ENCODE results near the gene NPTX2.
"Not testable (repeated sequence)": the region's sequence is repeated elsewhere in the genome, so short reads cannot be mapped to it uniquely, and the experiment has no call there.

Gene NPTX2, protein sequence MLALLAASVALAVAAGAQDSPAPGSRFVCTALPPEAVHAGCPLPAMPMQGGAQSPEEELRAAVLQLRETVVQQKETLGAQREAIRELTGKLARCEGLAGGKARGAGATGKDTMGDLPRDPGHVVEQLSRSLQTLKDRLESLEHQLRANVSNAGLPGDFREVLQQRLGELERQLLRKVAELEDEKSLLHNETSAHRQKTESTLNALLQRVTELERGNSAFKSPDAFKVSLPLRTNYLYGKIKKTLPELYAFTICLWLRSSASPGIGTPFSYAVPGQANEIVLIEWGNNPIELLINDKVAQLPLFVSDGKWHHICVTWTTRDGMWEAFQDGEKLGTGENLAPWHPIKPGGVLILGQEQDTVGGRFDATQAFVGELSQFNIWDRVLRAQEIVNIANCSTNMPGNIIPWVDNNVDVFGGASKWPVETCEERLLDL

DNA sequence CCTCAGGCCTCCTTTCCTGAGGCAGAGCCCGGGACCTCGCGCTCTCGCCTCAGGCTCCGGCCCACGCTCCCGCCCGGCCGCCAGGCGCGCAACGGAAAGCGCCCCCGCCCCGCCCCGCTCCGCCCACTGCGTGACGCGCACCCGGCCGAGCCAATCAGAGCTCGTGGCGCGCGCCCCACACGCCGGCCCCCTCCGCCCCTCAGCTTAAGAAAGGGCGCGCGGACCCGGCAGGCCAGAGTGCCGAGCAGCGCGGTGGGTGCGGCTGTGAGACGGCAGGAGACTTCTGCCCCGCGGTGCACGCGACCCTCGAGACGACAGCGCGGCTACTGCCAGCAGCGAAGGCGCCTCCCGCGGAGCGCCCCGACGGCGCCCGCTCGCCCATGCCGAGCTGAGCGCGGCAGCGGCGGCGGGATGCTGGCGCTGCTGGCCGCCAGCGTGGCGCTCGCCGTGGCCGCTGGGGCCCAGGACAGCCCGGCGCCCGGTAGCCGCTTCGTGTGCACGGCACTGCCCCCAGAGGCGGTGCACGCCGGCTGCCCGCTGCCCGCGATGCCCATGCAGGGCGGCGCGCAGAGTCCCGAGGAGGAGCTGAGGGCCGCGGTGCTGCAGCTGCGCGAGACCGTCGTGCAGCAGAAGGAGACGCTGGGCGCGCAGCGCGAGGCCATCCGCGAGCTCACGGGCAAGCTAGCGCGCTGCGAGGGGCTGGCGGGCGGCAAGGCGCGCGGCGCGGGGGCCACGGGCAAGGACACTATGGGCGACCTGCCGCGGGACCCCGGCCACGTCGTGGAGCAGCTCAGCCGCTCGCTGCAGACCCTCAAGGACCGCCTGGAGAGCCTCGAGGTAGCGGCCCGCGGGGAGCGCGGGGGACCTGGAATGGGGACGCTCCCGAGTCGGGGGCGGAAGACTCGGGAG, at the start of gene NPTX2:
TSS of gene NPTX2 (plus strand) at position 235 of the 909 bp plus-strand sequence. CDS start at position 412, 177 bp downstream.
- no peak for DNase-seq (ENCODE audit: low read depth in 3 of 3)

DNA sequence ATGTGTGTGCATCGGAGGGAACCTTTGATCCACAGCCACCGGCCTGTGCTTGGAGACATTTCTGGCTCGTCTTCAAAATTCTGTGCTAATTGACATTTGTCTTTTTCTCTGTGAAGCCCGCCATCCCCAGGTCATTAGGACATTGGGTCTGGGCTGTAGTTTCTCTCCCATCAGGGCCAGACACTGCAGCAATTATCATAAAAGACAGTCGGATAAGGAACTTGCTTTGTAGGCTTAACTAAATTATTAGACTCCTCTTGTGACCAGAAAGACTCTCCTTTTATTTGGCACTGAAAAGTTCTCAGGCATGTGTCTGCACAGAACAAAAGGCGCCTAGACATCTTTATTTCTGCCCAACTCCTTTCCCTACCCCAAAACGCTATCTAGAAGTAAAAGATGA, 49.1 kb upstream of the NPTX2 start:
- no peak for DNase-seq (ENCODE audit: low read depth in 3 of 3)

DNA sequence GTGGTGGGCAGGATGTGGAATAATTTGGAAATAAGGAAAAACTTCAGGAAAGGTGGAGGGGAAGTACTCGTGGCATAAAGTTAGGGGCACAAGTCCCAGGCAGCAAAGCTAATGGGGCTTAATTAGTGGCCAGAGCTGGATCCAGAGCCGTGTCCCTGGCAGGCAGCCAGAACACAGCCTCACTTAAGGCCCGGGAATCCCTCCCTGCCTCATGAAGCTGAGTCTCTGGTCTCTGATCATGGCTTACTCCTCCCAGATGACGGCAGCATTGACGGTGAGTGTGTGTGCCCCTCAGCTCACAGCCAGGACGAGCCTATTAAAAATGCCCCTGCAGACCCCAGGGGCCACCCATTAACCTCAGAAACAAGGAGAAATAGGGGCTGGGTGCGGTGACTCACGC, 48.2 kb upstream of the NPTX2 start:
- no peak for DNase-seq (ENCODE audit: low read depth in 3 of 3)

DNA sequence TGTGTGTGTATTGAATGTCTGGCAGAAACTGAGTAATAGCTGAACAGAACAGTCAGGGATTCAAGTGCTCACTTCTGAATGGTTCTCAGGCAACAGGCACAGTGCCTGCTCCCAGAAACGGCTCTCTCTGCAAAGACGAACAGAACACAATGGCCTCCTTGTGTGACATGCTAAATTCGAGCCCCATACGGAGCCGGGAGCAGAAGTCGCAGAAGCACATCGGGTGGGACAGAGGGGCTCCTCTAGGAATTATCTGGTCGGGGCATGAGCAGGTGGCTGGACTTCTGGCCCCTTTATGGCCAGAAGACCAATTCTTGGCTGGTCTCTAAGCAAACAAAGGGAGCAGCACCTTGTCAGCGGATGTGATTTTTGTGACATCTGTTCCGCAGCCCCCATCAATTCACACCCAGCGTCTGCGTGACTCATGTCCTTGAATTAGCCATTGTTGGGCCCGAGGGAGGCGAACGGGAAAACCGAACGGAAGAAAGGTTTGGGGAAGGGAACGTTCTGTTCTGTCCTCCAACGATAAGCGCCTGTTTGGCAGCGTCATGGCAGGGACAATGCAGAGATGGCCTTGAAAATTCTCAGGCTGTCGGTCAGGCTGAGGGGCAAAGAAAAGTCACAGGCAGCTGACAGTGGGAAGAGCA, 47.3 kb upstream of the NPTX2 start:
- DNase-seq (ENCODE audit: low read depth in 3 of 3), result no peak

DNA sequence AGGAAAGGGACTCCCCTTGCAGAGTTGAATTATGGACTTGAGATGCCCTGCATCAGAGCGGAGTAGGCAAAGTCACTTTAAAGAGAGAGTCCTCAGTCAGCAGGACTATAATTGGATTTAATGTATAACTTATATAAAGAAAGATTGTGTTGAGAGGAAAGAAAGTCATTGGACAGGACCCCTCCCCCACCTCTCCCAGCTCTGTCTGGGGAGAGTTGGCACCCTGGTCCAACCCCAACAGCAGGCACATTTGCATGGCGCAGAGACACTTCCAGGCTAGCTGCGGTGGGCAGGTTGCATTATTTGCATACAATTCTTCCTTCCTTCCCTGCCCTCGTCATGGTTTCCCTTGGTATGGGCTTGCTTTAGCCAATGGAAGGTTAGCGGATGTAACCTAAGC, 46.1 kb upstream of the NPTX2 start:
- no peak for DNase-seq (ENCODE audit: low read depth in 3 of 3)

DNA sequence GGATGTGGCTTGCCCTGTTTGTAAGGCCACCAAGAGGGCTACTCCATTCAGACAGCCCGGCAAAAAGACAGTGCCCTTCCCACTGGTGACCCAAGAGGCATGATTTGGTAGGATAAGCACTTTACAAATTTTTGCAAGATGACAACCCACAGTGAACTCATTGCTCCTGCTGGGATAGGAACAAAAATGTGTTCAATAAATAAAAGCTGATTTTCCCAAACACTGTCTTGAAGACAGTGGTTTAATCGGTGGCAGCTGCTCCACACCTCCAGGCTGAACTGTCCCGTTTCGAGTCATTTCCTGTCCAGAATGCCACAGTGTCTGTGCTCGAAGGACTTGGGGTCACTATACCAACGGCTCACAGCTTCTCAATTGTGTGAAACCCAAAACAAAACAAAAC, 45.1 kb upstream of the NPTX2 start:
- DNase-seq (ENCODE audit: low read depth in 3 of 3), result no peak

DNA sequence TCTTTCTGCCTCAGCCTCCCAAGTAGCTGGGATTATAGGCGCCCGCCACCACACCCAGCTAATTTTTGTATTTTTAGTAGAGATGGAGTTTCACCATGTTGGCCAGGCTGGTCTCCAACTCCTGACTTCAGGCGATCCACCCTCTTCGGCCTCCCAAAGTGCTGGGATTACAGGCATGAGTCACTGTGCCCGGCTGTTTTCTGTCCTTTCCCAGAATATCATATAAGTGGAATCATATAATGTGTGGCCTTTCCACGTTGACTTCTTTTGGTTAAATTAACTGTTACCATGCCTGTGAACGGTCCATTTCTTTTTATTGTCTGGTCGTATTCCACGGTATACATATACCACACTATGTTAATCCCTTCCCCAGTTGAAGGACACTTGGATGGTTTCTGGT, 44.4 kb upstream of the NPTX2 start:
- DNase-seq (ENCODE audit: low read depth in 3 of 3), result not testable (repeated sequence)

DNA sequence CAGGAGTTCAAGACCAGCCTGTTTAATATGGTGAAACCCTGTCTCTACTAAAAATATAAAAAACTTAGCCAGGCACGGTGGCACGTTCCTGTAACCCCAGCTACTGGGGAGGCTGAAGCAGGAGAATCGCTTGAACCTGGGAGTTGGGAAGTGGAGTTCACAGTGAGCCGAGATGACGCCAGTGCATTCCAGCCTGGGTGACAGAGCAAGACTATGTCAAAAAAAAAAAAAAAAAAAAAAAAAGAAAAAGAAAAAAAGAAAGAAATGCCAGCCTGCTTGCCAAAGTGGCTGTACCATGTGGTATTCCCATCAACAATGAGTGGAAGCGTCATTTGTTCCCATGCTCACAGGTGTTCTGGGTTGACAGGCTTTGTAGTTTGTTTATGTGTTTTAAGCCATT, 43.3 kb upstream of the NPTX2 start:
- no peak for DNase-seq (ENCODE audit: low read depth in 3 of 3)

DNA sequence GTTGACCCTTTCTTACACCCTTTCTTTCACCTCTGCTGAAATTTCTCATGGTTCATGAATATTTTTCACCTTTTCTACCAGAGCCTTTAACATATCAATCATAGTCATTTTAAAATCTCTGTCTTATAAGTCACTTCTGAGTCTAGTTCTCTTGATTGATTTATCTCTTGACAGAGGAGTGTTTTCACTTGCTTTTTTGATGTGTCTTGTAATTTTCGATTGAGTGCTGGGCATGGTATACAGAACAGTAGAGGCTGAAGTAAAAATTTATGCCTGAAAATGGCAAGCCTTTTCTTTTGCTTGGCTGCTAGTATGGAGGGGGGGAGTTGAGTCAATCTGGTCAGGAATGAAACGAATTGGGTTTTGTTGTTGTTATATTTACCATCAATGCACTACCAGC, 41.2 kb upstream of the NPTX2 start:
- DNase-seq (ENCODE audit: low read depth in 3 of 3), result no peak

DNA sequence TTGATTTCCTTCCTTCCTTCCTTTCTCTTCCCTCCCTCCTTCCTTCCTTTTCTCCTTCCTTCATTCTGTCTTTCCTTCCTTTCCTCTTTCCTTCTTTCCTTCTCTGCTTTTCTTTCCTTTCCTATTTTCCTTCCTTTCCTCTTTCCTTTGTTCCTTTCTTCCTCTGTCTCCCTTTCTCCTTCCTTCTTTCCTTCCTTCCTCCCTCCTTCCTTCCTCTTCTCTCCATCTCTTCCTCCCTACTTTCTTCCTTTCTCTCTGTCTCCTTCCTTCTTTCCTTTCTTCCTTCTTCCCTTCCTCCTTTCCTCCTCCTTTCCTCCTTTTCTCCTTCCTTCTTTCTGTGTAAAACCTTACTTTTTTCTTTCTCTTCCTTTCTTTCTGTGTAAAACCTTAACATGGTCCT, 32.3 kb upstream of the NPTX2 start:
- no peak for DNase-seq (ENCODE audit: low read depth in 3 of 3)

DNA sequence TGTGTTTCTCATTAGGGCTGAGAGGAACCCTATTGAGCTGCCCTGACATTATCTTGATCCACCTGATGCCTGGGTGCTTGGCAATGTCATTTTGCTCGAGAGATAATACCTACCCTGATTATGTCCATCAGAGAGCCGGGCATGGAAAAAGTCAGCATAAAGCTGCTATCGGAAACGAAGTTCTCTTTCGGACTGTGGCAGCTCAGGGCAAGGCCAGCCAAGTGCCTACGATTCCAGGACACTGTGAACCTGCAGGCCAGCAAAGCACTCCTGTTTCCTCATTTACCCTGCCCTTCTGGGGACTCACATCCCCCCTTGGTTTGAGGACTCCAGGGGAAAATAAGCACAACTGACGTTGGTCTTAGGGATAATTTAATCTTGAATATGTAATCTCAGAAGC, 25.2 kb upstream of the NPTX2 start:
- DNase-seq (ENCODE audit: low read depth in 3 of 3), result no peak

DNA sequence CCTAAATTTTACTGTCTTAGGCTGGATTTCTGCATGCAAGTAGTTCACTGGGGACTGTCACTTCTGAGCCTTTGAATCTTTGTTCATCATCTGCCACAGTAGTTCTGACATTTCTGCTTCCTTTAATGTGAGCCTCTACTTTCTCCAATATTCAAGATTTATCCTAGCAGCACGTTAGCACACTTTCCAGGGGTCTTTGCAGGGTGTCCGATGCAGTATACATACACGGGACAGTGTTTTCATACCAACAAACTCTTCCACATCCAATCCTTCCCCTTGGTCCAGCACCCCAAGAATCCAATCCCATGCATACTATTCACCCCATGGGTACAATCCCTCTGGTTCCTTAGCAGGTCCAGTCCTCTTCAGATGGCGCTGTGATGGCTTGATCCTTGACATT, 22.7 kb upstream of the NPTX2 start:
- no peak for DNase-seq (ENCODE audit: low read depth in 3 of 3)

DNA sequence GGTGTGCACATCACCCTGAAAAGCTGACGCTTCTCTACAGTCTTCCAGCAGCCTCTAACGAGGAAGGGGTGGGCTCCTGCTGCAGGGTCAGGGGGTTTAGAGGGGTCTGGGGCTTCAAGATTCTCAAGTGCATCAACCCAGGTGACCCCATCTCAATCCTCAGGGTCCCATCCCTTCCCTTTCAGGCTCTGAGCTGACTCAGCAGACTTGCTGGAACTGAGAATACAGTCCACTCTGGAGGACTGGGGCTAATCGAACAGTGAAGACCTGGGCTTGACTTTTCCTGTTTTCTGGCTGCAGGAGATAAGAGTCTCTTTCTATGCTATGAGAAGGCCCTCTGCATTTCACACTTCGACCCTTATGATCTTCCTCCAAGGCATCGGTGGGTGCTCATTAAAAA, 22.3 kb upstream of the NPTX2 start:
- DNase-seq (ENCODE audit: low read depth in 3 of 3), result no peak

DNA sequence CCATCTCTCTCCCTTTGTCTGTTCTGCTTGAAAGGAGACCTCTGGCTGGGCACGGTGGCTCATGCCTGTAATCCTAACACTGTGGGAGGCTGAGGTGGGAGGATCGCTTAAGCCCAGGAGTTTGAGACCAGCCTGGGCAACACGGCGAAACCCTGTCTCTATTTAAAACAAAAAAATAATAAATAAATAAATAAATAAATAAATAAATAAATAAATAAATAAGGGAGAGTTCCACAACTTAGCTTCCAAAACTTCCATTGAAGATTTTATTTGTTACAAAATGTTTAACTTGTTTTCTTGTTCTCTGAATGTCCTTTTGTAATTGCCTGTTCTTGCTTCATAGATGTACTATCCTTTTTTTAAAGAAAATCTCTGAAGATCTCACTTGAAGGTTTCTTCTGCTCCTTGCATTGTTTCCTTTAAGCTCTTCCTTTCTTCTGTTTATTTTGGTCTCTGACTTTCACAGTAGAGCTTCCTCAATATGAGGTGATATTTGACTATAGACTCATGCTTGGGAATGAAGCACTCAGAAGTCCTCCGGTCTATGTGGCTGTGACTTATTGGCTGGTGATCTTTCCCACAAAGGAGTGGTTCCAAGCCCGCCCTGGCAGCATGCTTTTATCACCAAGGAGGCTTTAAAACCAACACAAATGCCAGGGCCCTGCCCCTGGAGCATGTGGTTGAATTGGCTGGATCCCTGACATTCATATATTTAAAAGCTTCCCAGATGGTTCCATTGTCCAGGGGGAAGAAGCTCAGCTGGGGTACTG, 18.1 kb upstream of the NPTX2 start:
- no peak for DNase-seq (ENCODE audit: low read depth in 3 of 3)

DNA sequence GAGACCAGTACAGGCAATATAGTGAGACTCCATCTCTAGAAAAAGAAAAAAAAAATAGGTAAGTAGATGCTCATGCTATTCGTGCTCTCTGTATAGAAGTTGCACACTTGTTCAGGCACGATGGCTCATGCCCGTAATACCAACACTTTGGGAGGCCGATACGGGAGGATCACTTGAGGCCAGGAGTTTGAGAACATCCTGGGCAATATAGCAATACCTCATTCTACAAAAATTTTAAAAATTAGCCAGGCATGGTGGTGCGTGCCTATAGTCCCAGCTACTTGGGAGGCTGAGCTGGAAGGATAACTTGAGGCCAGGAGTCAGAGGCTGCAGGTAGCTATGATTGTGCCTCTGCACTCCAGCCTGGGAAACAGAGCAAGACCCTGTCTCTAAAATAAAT, 17.2 kb upstream of the NPTX2 start:
- DNase-seq (ENCODE audit: low read depth in 3 of 3), result no peak

DNA sequence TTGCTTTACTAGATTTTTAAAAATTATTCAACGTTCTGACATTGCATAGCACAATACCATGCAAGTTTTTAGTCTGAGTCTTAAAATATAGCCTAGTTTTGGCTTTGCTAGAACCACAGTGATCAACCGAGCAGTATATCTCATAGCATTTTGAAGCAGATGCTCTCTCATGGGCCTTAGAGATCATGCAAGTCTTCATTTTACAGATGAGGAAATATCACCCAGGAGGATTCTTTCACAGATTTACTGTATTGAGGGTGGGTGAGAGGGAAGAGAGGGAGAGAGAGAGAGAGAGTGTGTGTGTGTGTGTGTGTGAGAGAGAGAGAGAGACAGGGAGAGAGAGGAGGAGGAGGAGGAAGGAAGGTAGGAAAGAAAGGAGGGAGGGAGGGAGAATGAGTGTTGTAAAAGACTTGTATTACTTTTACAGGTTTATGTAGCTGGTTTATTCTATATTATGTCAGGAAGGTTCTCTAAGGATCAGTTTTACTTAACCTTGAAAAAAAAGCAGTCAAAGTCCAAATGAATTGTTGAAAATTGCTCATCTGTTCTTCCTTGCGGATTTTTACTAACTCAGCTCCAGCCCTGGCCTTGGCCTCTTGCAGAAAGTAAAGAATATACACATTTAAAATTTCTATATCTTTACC, 14.2 kb upstream of the NPTX2 start:
- no peak for DNase-seq (ENCODE audit: low read depth in 3 of 3)

DNA sequence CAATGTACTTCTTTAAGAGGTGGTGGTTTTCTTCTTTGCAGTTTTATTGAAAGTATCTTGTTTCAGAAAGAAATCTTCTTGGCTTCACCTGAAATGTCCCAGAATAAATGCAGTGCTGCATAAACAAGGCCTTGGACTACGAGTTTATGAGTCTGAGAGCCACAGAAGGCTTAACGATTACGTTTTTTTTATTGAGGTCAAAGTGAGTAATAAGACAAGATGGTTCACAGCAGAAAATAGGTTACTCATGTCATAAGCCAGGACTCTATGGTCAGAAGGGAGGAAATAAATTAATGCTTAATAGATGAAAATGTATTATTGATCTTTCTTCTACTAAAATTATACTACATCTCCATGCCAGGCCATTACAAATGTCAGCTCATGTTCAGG, 13.7 kb upstream of the NPTX2 start:
- no peak for DNase-seq (ENCODE audit: low read depth in 3 of 3)

DNA sequence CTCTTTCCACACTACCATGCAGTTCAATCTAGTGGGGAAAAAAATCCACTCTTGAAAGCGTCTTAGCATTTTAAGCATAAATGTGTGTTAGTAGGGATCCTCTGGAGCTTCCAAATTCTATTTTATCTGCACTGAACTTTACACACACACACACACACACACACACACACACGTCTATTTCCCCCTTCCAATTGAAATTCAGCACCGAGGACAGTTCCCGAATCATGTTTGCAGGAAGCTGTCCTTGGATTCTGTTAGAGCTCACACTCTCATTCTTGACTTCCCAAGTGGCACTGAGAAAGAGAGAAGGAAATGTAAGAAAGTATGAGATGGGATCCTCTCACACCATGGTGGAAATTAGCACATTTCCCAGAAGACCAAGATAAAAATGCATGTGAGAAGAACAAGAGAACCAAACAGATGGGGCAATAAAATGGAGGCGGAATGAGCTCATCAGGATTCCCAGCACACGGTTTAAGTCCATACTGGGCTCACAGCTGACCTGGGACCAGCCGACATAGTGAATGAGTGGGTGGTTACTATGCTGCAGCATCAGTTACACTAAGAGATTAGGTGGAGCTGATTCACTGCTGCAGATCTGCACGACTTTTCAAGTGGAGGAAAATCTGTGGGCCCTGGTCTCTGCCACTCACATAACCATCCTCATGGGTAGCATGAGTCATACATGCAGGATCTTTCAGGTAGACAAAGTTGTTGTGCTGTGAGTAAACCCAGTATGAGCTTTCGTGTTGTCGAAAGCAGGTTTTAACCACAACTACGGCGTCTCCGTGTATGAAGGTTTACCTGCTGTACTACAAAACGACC, 3.3 kb upstream of the NPTX2 start:
- no peak for DNase-seq (ENCODE audit: low read depth in 3 of 3)

DNA sequence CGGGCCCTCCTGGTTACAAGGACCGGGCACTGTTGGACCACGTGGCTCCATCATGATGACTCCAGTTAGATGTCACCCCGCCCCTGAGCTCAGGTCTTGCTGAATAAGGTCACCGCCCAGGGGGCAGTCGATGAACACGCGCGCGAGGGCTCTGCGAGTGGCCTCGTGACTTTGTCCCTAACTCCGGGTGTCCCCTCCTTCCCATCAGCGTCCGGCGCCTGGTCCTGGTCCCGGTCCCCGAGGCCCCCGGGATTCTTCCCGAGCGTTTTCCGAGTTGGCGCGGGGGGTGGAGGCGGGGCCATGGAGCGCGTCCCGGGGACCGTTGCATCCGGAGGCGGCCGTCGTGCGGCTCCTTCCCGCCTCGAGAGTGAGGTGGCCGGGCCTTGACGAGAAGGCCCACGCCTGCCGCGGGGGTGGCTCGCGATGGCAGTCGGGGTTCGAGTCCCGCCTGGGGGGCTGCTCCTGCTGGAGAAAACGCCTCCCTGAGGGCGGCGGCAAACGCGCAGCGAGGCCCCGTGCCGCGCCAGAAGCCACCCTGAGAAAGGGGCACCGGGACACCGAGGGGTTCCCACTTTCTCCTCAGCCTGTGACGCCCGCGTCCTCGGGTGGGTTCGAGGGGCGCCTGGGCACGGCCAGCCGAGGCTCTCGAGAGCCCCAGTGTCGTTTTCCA, 569 bp upstream of the NPTX2 start:
- no peak for DNase-seq (ENCODE audit: low read depth in 3 of 3)

DNA sequence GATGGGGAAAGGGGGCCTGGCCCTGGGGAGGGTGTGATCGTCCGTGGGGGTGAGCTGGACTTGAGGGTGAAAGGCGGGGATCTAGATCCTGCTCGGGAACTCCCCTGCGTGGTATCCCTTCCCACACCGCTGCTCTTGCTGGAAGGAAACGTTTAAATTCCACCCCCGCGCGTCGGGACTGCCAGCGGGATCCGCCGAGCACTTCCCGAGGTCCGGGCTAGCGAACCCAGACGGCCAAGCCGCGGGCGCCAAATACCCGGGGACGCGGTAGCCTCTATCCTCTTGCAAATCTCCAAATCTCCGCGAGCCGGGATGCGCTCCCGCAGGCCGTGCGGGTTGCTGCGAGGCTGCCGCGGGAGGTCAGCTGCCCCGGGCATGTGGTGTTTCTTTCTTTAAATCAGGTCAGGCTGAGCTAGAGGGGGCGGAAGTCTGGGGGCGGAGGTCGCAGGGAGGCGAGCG, 904 bp downstream of the NPTX2 start:
- no peak for DNase-seq (ENCODE audit: low read depth in 3 of 3)
